IMR-90 (cell line): Measurements from ENCODE around the gene TMEM247. TPM values are rescaled to one million over a fixed set of nuclear protein-coding genes. Genes with fewer than 3 reads are reported as not detected.

ENCODE experiments used
- ATAC-seq: fragments of 200-7000 bp; cut with Tn5 transposase; 2 replicates; pipeline ENCODE4 v1.9.1; 2020; ENCODE audit warnings: low read depth, mild to moderate bottlenecking, moderate library complexity
- BruUV-seq: library from RNA; stranded (reverse); fragments of 400-500 nt; replicated peaks from 2 replicates; lab custom pipeline; 2021; lab: Mats Ljungman, UMichigan
- CTCF ChIA-PET: fragments of 300-600 bp; formaldehyde crosslinking; extraction: SDS; loops from one replicate; lab custom pipeline; 2021; ENCODE audit warnings: antibody characterized with exemption; lab: Yijun Ruan, JAX
- POLR2A ChIA-PET: fragments of 300-600 bp; sonication (Branson Sonifier 250); formaldehyde crosslinking; loops from one replicate; lab custom pipeline; 2022; ENCODE audit warnings: antibody characterized with exemption; ENCODE audit not compliant: unreplicated experiment; lab: Charles Lee
- DNase-seq: peaks from one replicate; pipeline ENCODE4 v3.0.0; 2013
- H2AFZ ChIP-seq: replicated peaks from 2 replicates; pipeline ENCODE3; 2013; ENCODE audit warnings: low read length, mild to moderate bottlenecking; ENCODE audit not compliant: poor library complexity
- H2AK5ac ChIP-seq: 2 replicates; pipeline ENCODE4 v1.6.1; 2013; ENCODE audit warnings: low read depth, low read length, inconsistent platforms
- H2AK9ac ChIP-seq: replicated peaks from 2 replicates; pipeline ENCODE3; 2013; ENCODE audit warnings: mild to moderate bottlenecking, low read depth, low read length, moderate library complexity; ENCODE audit not compliant: poor library complexity
- H2BK120ac ChIP-seq: 2 replicates; pipeline ENCODE4 v1.6.1; 2013; ENCODE audit warnings: low read depth, low read length, inconsistent platforms
- H2BK15ac ChIP-seq: 3 replicates; pipeline ENCODE4 v1.6.1; 2013; ENCODE audit warnings: low read depth, low read length, inconsistent platforms
- H2BK20ac ChIP-seq: 2 replicates; pipeline ENCODE4 v1.6.1; 2013; ENCODE audit warnings: low read depth, mild to moderate bottlenecking, inconsistent platforms, low read length, moderate library complexity
- H2BK5ac ChIP-seq: 2 replicates; pipeline ENCODE4 v1.6.1; 2013; ENCODE audit warnings: mild to moderate bottlenecking, low read depth, low read length, inconsistent platforms; ENCODE audit not compliant: poor library complexity, severe bottlenecking
- H3K14ac ChIP-seq: replicated peaks from 2 replicates; pipeline ENCODE4 v1.6.1; 2013; ENCODE audit warnings: low read depth, low read length, inconsistent platforms
- H3K18ac ChIP-seq: 2 replicates; pipeline ENCODE4 v1.6.1; 2013; ENCODE audit warnings: low read depth, low read length, control low read depth
- H3K23ac ChIP-seq: 2 replicates; pipeline ENCODE4 v1.6.1; 2013; ENCODE audit warnings: low read depth, low read length, inconsistent platforms
- H3K27ac ChIP-seq: 2 replicates; pipeline ENCODE4 v1.5.1; 2013; ENCODE audit warnings: mild to moderate bottlenecking, control low read depth, low read length; ENCODE audit not compliant: insufficient read depth
- H3K27me3 ChIP-seq: 2 replicates; pipeline ENCODE4 v1.6.1; 2013; ENCODE audit warnings: low read length; ENCODE audit not compliant: control insufficient read depth, insufficient read depth
- H3K36me3 ChIP-seq: 2 replicates; pipeline ENCODE4 v1.6.1; 2013; ENCODE audit warnings: low read length, mixed read lengths; ENCODE audit not compliant: control insufficient read depth, insufficient read depth
- H3K4ac ChIP-seq: 2 replicates; pipeline ENCODE4 v1.6.1; 2013; ENCODE audit warnings: low read depth, low read length, inconsistent platforms
- H3K4me1 ChIP-seq: 2 replicates; pipeline ENCODE4 v1.6.1; 2013; ENCODE audit warnings: low read length, mixed read lengths; ENCODE audit not compliant: control insufficient read depth, insufficient read depth
- H3K4me2 ChIP-seq: 2 replicates; pipeline ENCODE4 v1.6.1; 2013; ENCODE audit warnings: low read depth, mild to moderate bottlenecking, control low read depth, low read length, moderate library complexity
- H3K4me3 ChIP-seq: 2 replicates; pipeline ENCODE4 v1.5.1; 2013; ENCODE audit warnings: low read depth, mild to moderate bottlenecking, control low read depth, low read length, moderate library complexity; ENCODE audit not compliant: insufficient read depth
- H3K56ac ChIP-seq: 2 replicates; pipeline ENCODE4 v1.6.1; 2013; ENCODE audit warnings: low read length, inconsistent platforms; ENCODE audit not compliant: insufficient read depth; ENCODE audit errors: extremely low read depth
- H3K79me1 ChIP-seq, 2 experiments: 2 replicates each; pipeline ENCODE4 v1.6.1; 2013; ENCODE audit warnings: low read length in 2 of 2, inconsistent platforms in 1 of 2, low read depth in 1 of 2
- H3K9ac ChIP-seq: 2 replicates; pipeline ENCODE4 v1.6.1; 2013; ENCODE audit warnings: low read depth, low read length, control low read depth
- H3K9me1 ChIP-seq: 2 replicates; pipeline ENCODE4 v1.6.1; 2013; ENCODE audit warnings: low read length, inconsistent platforms; ENCODE audit not compliant: insufficient read depth
- H3K9me3 ChIP-seq: 2 replicates; pipeline ENCODE4 v1.6.1; 2013; ENCODE audit warnings: low read length; ENCODE audit not compliant: control insufficient read depth, insufficient read depth
- H4K20me1 ChIP-seq: 2 replicates; pipeline ENCODE4 v1.6.1; 2013; ENCODE audit warnings: low read length, inconsistent platforms; ENCODE audit not compliant: insufficient read depth
- H4K5ac ChIP-seq: 2 replicates; pipeline ENCODE4 v1.6.1; 2013; ENCODE audit warnings: mild to moderate bottlenecking, low read depth, low read length, control low read depth
- H4K8ac ChIP-seq, 2 experiments: 2 replicates each; pipeline ENCODE4 v1.6.1; 2013; ENCODE audit warnings: low read depth in 2 of 2, low read length in 2 of 2, control low read depth in 1 of 2, inconsistent platforms in 1 of 2
- H4K91ac ChIP-seq: 2 replicates; pipeline ENCODE4 v1.6.1; 2013; ENCODE audit warnings: low read depth, low read length, inconsistent platforms; ENCODE audit not compliant: insufficient read depth
- BHLHE40 ChIP-seq: fragments of 150-350 bp; IDR thresholded peaks from 2 replicates; pipeline ENCODE4 v1.6.1; 2016; ENCODE audit warnings: mild to moderate bottlenecking, low read depth, low read length
- CEBPB ChIP-seq: IDR thresholded peaks from 2 replicates; pipeline ENCODE4 v1.6.1; 2012; ENCODE audit warnings: low read depth, low read length, improper control_type of control experiment
- CHD1 ChIP-seq: IDR thresholded peaks from 2 replicates; pipeline ENCODE4 v1.6.1; 2012; ENCODE audit warnings: low read depth, low read length, improper control_type of control experiment
- FOS ChIP-seq: fragments of 150-350 bp; IDR thresholded peaks from 2 replicates; pipeline ENCODE4 v1.6.1; 2016; ENCODE audit warnings: low read depth, low read length
- MAFK ChIP-seq: IDR thresholded peaks from 2 replicates; pipeline ENCODE4 v1.6.1; 2012; ENCODE audit warnings: low read depth, low read length, improper control_type of control experiment
- MAZ ChIP-seq: IDR thresholded peaks from 2 replicates; pipeline ENCODE4 v1.6.1; 2012; ENCODE audit warnings: low read depth, mild to moderate bottlenecking, low read length, improper control_type of control experiment, moderate library complexity, borderline replicate concordance
- MXI1 ChIP-seq: IDR thresholded peaks from 2 replicates; pipeline ENCODE4 v1.6.1; 2012; ENCODE audit warnings: low read depth, mild to moderate bottlenecking, low read length, moderate library complexity, borderline replicate concordance
- NFE2L2 ChIP-seq: fragments of 150-350 bp; IDR thresholded peaks from 2 replicates; pipeline ENCODE4 v1.6.1; 2016; ENCODE audit warnings: low read depth, mild to moderate bottlenecking, low read length
- POLR2A ChIP-seq: IDR thresholded peaks from 2 replicates; pipeline ENCODE4 v1.6.1; 2012; ENCODE audit warnings: mild to moderate bottlenecking, low read depth, low read length
- RAD21 ChIP-seq: IDR thresholded peaks from 2 replicates; pipeline ENCODE4 v1.6.1; 2012; ENCODE audit warnings: low read length, improper control_type of control experiment
- RCOR1 ChIP-seq: IDR thresholded peaks from 2 replicates; pipeline ENCODE4 v1.6.1; 2012; ENCODE audit warnings: mild to moderate bottlenecking, low read length, improper control_type of control experiment; ENCODE audit not compliant: insufficient replicate concordance
- SMC3 ChIP-seq: fragments of 150-350 bp; IDR thresholded peaks from 2 replicates; pipeline ENCODE4 v1.6.1; 2016; ENCODE audit warnings: low read depth, mild to moderate bottlenecking, antibody characterized with exemption, low read length, moderate library complexity
- WGBS, 2 experiments: methylation state at CpG; one replicate each; pipeline versions ENCODE4 v1.1.5 to v1.1.7; 2013; ENCODE audit warnings: missing lambda C conversion rate in 2 of 2; ENCODE audit not compliant: insufficient read length in 1 of 2; ENCODE audit errors: extremely low coverage in 2 of 2; 5-methylcytosine and 5-hydroxymethylcytosine counted together
- dilution Hi-C: fragments of 300-500 bp; cut with HindIII; formaldehyde crosslinking; loops from one replicate; pipeline ENCODE4 v1.14.3; 2018; ENCODE audit warnings: low sequenced_read_pairs; ENCODE audit not compliant: unreplicated experiment
- in situ Hi-C: fragments of 300-500 bp; cut with MboI; formaldehyde crosslinking; loops from 3 replicates; pipeline ENCODE4 v1.14.3; 2019; ENCODE audit warnings: low sequenced_read_pairs, inconsistent platforms, mixed read lengths
- intact Hi-C: fragments of 100-400 bp; cut with micrococcal nuclease; formaldehyde crosslinking; loops from 2 replicates; pipeline ENCODE4 v1.10.0; 2022
- polyA plus RNA-seq, 3 experiments: library from polyadenylated mRNA; depleted of rRNA; stranded (reverse); fragments of >200 nt; gene quantifications; 2 replicates each; pipeline ENCODE4 v1.2.3, GENCODE V29; 2012; ENCODE audit warnings: low replicate concordance in 1 of 3
- total RNA-seq: library from RNA; depleted of rRNA; stranded (reverse); fragments of >200 nt; gene quantifications from 2 replicates; pipeline ENCODE4 v1.2.3, GENCODE V29; 2012
- TF ChIP-seq, protein P1 (sequence below): fragments of 150-350 bp; IDR thresholded peaks from 2 replicates; pipeline ENCODE4 v1.6.1; 2017; ENCODE audit warnings: mild to moderate bottlenecking, antibody characterized with exemption, low read length, low read depth

TMEM247 gene
- total and polyA plus RNA-seq, 2 of the 4 experiments (the other 2 are of a cell fraction): not detected

DNA sequence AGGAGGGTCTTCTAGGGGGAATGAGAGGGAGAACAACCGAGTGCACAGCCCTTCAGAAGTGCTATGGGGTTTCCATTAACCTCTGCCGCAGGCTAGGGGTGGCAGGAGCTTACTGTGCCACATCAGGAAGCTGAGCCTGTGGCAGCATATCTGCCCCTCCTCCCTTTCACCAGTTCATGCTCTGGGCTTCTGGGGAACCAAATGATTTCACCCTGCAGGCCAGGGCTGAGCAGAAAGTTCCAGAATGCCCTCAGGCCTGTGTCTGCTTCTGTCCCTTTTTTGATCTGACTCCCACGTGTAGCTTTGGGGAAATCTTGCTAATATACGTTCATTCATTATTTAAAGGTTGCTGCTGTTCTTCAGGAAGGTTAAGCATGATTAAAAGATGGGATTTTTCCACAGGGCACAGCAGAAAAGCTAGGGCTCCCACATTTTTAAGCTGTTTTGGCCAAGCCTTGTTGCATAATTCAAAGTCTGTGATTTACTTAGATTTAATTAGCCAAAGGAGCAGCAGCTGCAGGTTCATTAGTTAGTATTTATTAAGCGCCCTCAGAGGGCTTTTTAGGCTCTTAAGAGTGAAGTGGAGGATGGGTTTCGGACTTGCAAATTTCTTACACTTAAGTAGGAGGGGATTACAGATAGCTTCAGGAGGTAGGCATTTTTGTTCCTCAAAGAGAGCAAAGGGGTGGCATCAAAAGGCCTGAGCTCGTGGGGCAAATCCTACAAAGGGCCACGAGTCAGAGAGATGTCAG lies 10.2 kb downstream of the TMEM247 start:
- Histone ChIP-seq H3K4ac (peak overlapping the region; percentile 11; the same call in 1 of the 2 replicates), H3K4me3 (no peak overlapping the region), H2AK9ac (no peak overlapping the region), H3K79me1 (0 out of 4 replicates have a peak, but pooled peaks cover 0 to 5% of the 10 kb centered on the region in 2 experiments), H3K23ac (no peak overlapping the region), H3K9me3 (no peaks in the 10 kb centered on the region), H2BK120ac (peak overlapping the region; percentile 22; the same call in 1 of the 2 replicates), H3K9ac (no peak overlapping the region), H4K5ac (no peak overlapping the region), H4K8ac (no peak overlapping the region), H3K4me2 (no peak overlapping the region), H3K18ac (no peak overlapping the region), H2AK5ac (peak overlapping the region; percentile 11; the same call in 1 of the 2 replicates), H2BK20ac (peak overlapping the region; percentile 44; the same call in 1 of the 2 replicates), H3K14ac (no peak overlapping the region), H3K36me3 (no peaks in the 10 kb centered on the region), H3K27me3 (no peaks in the 10 kb centered on the region), H2AFZ (no peak overlapping the region), H2BK15ac (no peak overlapping the region), H2BK5ac (no peak overlapping the region), H3K56ac (no peak overlapping the region), H3K27ac (no peak overlapping the region), H4K20me1 (no peaks in the 10 kb centered on the region), H3K4me1 (peaks cover 29% of the 10 kb centered on the region), H4K91ac (no peak overlapping the region), H3K9me1 (peaks cover 17% of the 10 kb centered on the region; the same call in 1 of the 2 replicates)
- ATAC-seq: no peak
- dilution Hi-C loops: no loop called here
- POLR2A ChIA-PET: no interaction called here
- CTCF ChIA-PET: interaction anchor here (0.6 to 0.7 kb wide), 3 partner anchors 14 to 119 kb away, joined by 3 to 5 read pairs (median 5); no protein-coding TSS in a partner anchor
- WGBS, 2 experiments: 71% methylated on average over 4 of the region's 8 CpGs; no CpG with 5 or more reads in 1 of the 2 experiments
- TF ChIP-seq RCOR1 (no peak), MAZ (no peak), MXI1 (no peak), MAFK (no peak), POLR2A (no peak), SMC3 (no peak), CEBPB (no peak), NFE2L2 (no peak), FOS (no peak), RAD21 (no peak), CHD1 (no peak), BHLHE40 (no peak)
- TF ChIP-seq, protein P1, sequence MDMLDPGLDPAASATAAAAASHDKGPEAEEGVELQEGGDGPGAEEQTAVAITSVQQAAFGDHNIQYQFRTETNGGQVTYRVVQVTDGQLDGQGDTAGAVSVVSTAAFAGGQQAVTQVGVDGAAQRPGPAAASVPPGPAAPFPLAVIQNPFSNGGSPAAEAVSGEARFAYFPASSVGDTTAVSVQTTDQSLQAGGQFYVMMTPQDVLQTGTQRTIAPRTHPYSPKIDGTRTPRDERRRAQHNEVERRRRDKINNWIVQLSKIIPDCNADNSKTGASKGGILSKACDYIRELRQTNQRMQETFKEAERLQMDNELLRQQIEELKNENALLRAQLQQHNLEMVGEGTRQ: no peak
- intact Hi-C loops: no loop called here
- in situ Hi-C loops: no loop called here
- BruUV-seq: no TSS peak
- DNase-seq: no peak
